Esophagus muscularis mucosa (tissue), 4 donors: ENCODE measurements around the gene SAMD5. TPM values are rescaled to one million over a fixed set of nuclear protein-coding genes. Genes with fewer than 3 reads are reported as not detected.

Experiments used
- DNase-seq: peaks from one replicate; pipeline ENCODE4 v3.0.0-alpha.2; 2017; ENCODE audit errors: extremely low spot score
- H3K27ac ChIP-seq, 4 donors: fragments of 200-600 bp; sonication (generic); replicated peaks in 1 of 4; 1 replicate in 3 of 4; 2 replicates in 1 of 4; pipeline ENCODE4 v1.5.1; 2016 to 2019; ENCODE audit warnings: mild to moderate bottlenecking in 1 of 4
- H3K27me3 ChIP-seq, 4 donors: fragments of 200-600 bp; sonication (generic); one replicate each; pipeline versions ENCODE4 v1.5.1 to v1.6.0; 2016 to 2019
- H3K36me3 ChIP-seq, 4 donors: fragments of 200-600 bp; sonication (generic); one replicate each; pipeline ENCODE4 v1.5.1; 2016 to 2019
- H3K4me1 ChIP-seq, 4 donors: fragments of 200-600 bp; sonication (generic); one replicate each; pipeline ENCODE4 v1.5.1; 2016 to 2019
- H3K4me3 ChIP-seq, 4 donors: fragments of 200-600 bp; sonication (generic); 1 replicate in 2 of 4; 2 replicates in 2 of 4; pipeline ENCODE4 v1.5.1; 2016 to 2019; ENCODE audit warnings: mild to moderate bottlenecking in 4 of 4, moderate library complexity in 1 of 4
- H3K9me3 ChIP-seq, 4 donors: fragments of 200-600 bp; sonication (generic); 1 replicate in 3 of 4; 2 replicates in 1 of 4; pipeline ENCODE4 v1.5.1; 2016 to 2019
- CTCF ChIP-seq, 3 experiments: fragments of 200-600 bp in 2 of 3; fragments of 450-650 bp in 1 of 3; sonication (generic) in 2 of 3; IDR thresholded peaks; one replicate each; pipeline ENCODE4 v1.5.1; 2017 to 2019; ENCODE audit warnings: antibody characterized with exemption in 3 of 3, mild to moderate bottlenecking in 2 of 3, moderate library complexity in 1 of 3
- EP300 ChIP-seq: sonication (generic); formaldehyde crosslinking; IDR thresholded peaks from one replicate; pipeline ENCODE4 v1.6.1; 2017; ENCODE audit warnings: antibody characterized with exemption
- POLR2A ChIP-seq: fragments of 450-650 bp; IDR thresholded peaks from one replicate; pipeline ENCODE4 v1.6.1; 2017; ENCODE audit warnings: antibody characterized with exemption, moderate library complexity, mild to moderate bottlenecking, low read depth
- POLR2AphosphoS5 ChIP-seq, 2 donors: sonication (generic); formaldehyde crosslinking; IDR thresholded peaks; one replicate each; pipeline ENCODE4 v1.6.1; 2017; ENCODE audit warnings: antibody characterized with exemption in 2 of 2
- WGBS: methylation state at CpG from one replicate; pipeline ENCODE4 v1.1.5; 2018; 5-methylcytosine and 5-hydroxymethylcytosine counted together
- intact Hi-C: fragments of 100-400 bp; cut with DNase I; formaldehyde crosslinking; loops from one replicate; pipeline ENCODE4 v1.15.1; 2023
- total RNA-seq, 4 donors: library from RNA; depleted of rRNA; stranded (reverse); fragments of >200 nt; gene quantifications; one replicate each; pipeline versions ENCODE4 v1.1.0 to v1.2.1, GENCODE V29; 2016

SAMD5 gene
- total RNA-seq, 4 donors from 2014 or later: 0.42 to 0.86 (median 0.64) TPM

- Histone ChIP-seq H3K4me3 (no peak overlapping the region), H3K27me3 (no peaks in the 10 kb centered on the region), H3K4me1 (peaks cover 0 to 19% (median 14%) of the 10 kb centered on the region in 4 donors), H3K9me3 (no peaks in the 10 kb centered on the region), H3K27ac (no peak overlapping the region), H3K36me3 (no peaks in the 10 kb centered on the region)
- WGBS: 52% methylated on average over 2 of the region's 2 CpGs
- DNase-seq: no peak
- intact Hi-C loops: no loop called here
- TF ChIP-seq EP300 (no peak), CTCF (IDR thresholded peaks at IDR 0.05) (no peak), POLR2A (no peak), POLR2AphosphoS5 (IDR thresholded peaks at IDR 0.05) (no peak)
These were observed 95.0 kb downstream of the SAMD5 start for GRCh38 chr6:147603392-147604081.

GRCh38 chr6:147604373-147604772, 95.9 kb downstream of the SAMD5 start:
- DNase-seq: no peak
- Histone ChIP-seq H3K4me1 (peaks cover 0 to 19% (median 14%) of the 10 kb centered on the region in 4 donors), H3K4me3 (no peak overlapping the region), H3K36me3 (no peaks in the 10 kb centered on the region), H3K27ac (no peak overlapping the region), H3K9me3 (no peaks in the 10 kb centered on the region), H3K27me3 (no peaks in the 10 kb centered on the region)
- 76% methylated on average over 4 of the region's 4 CpGs for WGBS
- intact Hi-C loops: no loop called here
- no peak for TF ChIP-seq POLR2A

GRCh38 chr6:147611992-147612391, 103.5 kb downstream of the SAMD5 start:
- intact Hi-C loops: no loop called here
- Histone ChIP-seq H3K9me3 (no peaks in the 10 kb centered on the region), H3K27me3 (no peaks in the 10 kb centered on the region), H3K36me3 (no peaks in the 10 kb centered on the region), H3K4me3 (no peak overlapping the region), H3K4me1 (peaks cover 0 to 10% (median 5%) of the 10 kb centered on the region in 4 donors), H3K27ac (no peak overlapping the region)
- DNase-seq: no peak
- no peak for TF ChIP-seq POLR2A
- WGBS: 87% methylated on average over 5 of the region's 5 CpGs

- WGBS: 82% methylated on average over 4 of the region's 4 CpGs
- Histone ChIP-seq H3K27ac (no peak overlapping the region), H3K36me3 (no peaks in the 10 kb centered on the region), H3K9me3 (no peaks in the 10 kb centered on the region), H3K4me1 (peaks cover 0 to 10% (median 5%) of the 10 kb centered on the region in 4 donors), H3K27me3 (no peaks in the 10 kb centered on the region), H3K4me3 (no peak overlapping the region)
- TF ChIP-seq EP300 (no peak), POLR2A (no peak), POLR2AphosphoS5 (IDR thresholded peaks at IDR 0.05) (no peak), CTCF (IDR thresholded peaks at IDR 0.05) (no peak)
- intact Hi-C loops: no loop called here
- no peak for DNase-seq
These were observed 106.0 kb downstream of the SAMD5 start for GRCh38 chr6:147614501-147614900.

GRCh38 chr6:147615659-147616456, 107.4 kb downstream of the SAMD5 start:
- intact Hi-C loops: no loop called here
- H3K9me3 ChIP-seq: no peaks in the 10 kb centered on the region
- WGBS: 55% methylated on average over 6 of the region's 6 CpGs
- no peak for DNase-seq
- no peaks in the 10 kb centered on the region for H3K36me3 ChIP-seq
- H3K4me3 ChIP-seq: no peak overlapping the region
- no peak overlapping the region for H3K27ac ChIP-seq
- peaks cover 0 to 10% (median 5%) of the 10 kb centered on the region in 4 donors for H3K4me1 ChIP-seq
- H3K27me3 ChIP-seq: no peaks in the 10 kb centered on the region
- TF ChIP-seq POLR2AphosphoS5 (IDR thresholded peaks at IDR 0.05) (no peak), POLR2A (no peak), EP300 (no peak), CTCF (IDR thresholded peaks at IDR 0.05) (no peak)
